ENCODE results near the gene MAMDC2.

GRCh38 chr9:70066418-70066817 is 22.8 kb downstream of the MAMDC2 start:
- TF ChIP-seq CTCF (IDR thresholded peaks at IDR 0.05; ENCODE audit: insufficient read depth, low read depth, low read length) = no peak
- TF ChIP-seq EZH2 (IDR thresholded peaks at IDR 0.05; ENCODE audit: insufficient read depth, low read length) = no peak

Data from astrocyte (in vitro differentiated cells and primary cell).